SU-DHL-6 (cell line): ENCODE results near the gene INPP5B.

Experiments used
- EZH2phosphoT487 ChIP-seq: fragments of 200-600 bp; sonication (generic), shearing (Covaris generic); conservative IDR thresholded peaks from 2 replicates; pipeline ENCODE4 v1.6.1; 2018; ENCODE audit warnings: mild to moderate bottlenecking, antibody characterized with exemption, low read length, moderate library complexity, mixed read lengths
- TF ChIP-seq, protein P1 (sequence below): fragments of 200-600 bp; sonication (generic); IDR thresholded peaks from one replicate; pipeline ENCODE4 v1.5.1; 2017; ENCODE audit warnings: antibody characterized with exemption, mild to moderate bottlenecking, low read length, moderate library complexity; ENCODE audit not compliant: insufficient read depth, poor library complexity, severe bottlenecking

DNA sequence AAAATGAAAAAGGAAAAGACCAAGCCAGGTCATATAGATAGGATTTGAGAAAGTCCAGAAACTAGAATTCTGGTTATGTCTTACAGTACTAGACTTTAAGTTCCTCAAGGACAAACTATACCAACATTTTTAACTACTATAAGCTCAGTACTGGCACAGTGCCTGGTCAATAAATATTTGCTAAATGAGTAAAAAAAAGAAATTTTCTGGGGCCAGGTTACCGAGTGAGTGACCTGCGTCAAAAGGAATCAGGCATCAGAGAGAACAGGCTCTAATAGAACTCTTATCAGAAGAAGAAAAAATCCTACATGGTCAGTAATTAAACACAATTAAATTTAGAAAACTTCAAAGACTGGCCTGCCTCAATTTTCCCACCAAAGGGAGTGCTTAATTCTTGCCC is 115.0 kb downstream of the INPP5B start:
- TF ChIP-seq, protein P1, sequence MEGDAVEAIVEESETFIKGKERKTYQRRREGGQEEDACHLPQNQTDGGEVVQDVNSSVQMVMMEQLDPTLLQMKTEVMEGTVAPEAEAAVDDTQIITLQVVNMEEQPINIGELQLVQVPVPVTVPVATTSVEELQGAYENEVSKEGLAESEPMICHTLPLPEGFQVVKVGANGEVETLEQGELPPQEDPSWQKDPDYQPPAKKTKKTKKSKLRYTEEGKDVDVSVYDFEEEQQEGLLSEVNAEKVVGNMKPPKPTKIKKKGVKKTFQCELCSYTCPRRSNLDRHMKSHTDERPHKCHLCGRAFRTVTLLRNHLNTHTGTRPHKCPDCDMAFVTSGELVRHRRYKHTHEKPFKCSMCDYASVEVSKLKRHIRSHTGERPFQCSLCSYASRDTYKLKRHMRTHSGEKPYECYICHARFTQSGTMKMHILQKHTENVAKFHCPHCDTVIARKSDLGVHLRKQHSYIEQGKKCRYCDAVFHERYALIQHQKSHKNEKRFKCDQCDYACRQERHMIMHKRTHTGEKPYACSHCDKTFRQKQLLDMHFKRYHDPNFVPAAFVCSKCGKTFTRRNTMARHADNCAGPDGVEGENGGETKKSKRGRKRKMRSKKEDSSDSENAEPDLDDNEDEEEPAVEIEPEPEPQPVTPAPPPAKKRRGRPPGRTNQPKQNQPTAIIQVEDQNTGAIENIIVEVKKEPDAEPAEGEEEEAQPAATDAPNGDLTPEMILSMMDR, result no peak
- no peak for TF ChIP-seq EZH2phosphoT487
